Mammary epithelial cell (primary cell): ENCODE data around the gene PCNP.

Source experiments
- EZH2 ChIP-seq: IDR thresholded peaks from 2 replicates; pipeline ENCODE4 v1.6.1; 2012; ENCODE audit warnings: low read length, inconsistent platforms, borderline replicate concordance
- TF ChIP-seq, protein P1 (sequence below), 2 donors: IDR thresholded peaks in 1 of 2; conservative IDR thresholded peaks in 1 of 2; 2 replicates each; pipeline ENCODE4 v1.5.1; 2011 to 2012; ENCODE audit warnings: inconsistent platforms in 2 of 2, low read length in 2 of 2, mild to moderate bottlenecking in 2 of 2, control low read depth in 1 of 2, low read depth in 1 of 2; ENCODE audit not compliant: insufficient read depth in 1 of 2; ENCODE audit errors: extremely low read depth in 1 of 2

GRCh38 chr3:101549473-101549872, 24.5 kb upstream of the PCNP start:
- no peak for TF ChIP-seq EZH2
- TF ChIP-seq, protein P1, sequence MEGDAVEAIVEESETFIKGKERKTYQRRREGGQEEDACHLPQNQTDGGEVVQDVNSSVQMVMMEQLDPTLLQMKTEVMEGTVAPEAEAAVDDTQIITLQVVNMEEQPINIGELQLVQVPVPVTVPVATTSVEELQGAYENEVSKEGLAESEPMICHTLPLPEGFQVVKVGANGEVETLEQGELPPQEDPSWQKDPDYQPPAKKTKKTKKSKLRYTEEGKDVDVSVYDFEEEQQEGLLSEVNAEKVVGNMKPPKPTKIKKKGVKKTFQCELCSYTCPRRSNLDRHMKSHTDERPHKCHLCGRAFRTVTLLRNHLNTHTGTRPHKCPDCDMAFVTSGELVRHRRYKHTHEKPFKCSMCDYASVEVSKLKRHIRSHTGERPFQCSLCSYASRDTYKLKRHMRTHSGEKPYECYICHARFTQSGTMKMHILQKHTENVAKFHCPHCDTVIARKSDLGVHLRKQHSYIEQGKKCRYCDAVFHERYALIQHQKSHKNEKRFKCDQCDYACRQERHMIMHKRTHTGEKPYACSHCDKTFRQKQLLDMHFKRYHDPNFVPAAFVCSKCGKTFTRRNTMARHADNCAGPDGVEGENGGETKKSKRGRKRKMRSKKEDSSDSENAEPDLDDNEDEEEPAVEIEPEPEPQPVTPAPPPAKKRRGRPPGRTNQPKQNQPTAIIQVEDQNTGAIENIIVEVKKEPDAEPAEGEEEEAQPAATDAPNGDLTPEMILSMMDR (conservative IDR thresholded peaks at IDR 0.05 in 1 of 2, IDR thresholded peaks at IDR 0.05 in 1 of 2; ENCODE audit: extremely low read depth in 1 of 2, insufficient read depth in 1 of 2, low read depth in 1 of 2, low read length in 2 of 2): no peak
